Measurements from ENCODE around the gene SLC39A13.
A peak's percentile ranks its signal among the peaks of the same experiment; 100 is the strongest.

Gene SLC39A13

DNA sequence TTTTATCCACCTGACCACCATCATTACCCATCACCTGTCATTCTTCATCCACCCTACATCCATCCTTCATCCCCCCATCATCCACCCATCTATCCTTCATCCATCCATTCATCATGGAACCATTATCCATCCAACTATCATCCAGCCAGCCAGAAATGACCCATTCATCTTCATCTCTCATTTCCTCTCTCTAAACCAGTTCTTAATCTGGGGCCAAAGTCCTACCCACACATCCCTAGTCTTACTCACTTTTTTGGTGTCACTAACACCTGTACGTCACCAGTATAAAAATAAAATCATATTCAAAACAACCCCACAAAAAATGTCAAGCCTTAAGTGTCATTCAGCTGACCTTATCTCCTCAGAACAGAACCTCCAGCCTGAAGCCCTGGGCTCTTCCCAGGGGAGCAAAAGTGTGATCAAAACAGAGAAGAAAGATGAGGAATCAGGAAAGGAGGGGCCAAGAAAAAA lies 42.3 kb upstream of the SLC39A13 start:
- no peak overlapping the region for H3K4me3 ChIP-seq (replicated peaks; ENCODE audit: low read depth, low read length)
- TF ChIP-seq, protein P1, sequence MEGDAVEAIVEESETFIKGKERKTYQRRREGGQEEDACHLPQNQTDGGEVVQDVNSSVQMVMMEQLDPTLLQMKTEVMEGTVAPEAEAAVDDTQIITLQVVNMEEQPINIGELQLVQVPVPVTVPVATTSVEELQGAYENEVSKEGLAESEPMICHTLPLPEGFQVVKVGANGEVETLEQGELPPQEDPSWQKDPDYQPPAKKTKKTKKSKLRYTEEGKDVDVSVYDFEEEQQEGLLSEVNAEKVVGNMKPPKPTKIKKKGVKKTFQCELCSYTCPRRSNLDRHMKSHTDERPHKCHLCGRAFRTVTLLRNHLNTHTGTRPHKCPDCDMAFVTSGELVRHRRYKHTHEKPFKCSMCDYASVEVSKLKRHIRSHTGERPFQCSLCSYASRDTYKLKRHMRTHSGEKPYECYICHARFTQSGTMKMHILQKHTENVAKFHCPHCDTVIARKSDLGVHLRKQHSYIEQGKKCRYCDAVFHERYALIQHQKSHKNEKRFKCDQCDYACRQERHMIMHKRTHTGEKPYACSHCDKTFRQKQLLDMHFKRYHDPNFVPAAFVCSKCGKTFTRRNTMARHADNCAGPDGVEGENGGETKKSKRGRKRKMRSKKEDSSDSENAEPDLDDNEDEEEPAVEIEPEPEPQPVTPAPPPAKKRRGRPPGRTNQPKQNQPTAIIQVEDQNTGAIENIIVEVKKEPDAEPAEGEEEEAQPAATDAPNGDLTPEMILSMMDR (IDR thresholded peaks at IDR 0.05; ENCODE audit: low read depth, low read length, missing control alignments): no peak
- no peak for DNase-seq (ENCODE audit: extremely low read depth, low read depth)

DNA sequence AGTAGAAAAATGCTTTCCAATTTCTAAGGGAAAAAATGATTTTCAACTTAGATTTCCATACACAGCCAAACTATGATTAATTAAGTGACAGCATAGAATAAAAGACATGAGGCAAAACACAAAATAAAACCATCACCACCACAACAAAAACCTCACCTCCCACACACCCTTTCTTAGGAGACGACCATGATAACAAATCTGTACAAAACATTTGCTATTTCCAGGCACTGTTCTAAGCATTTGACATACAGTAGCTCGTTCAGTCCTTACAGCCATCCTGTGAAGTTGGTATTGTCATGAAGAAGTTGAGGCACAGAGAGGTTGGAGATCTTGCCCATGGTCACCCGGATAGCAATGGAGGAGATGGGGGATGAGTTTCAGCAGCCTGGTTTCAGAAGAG lies 38.7 kb upstream of the SLC39A13 start:
- H3K4me3 ChIP-seq (replicated peaks; ENCODE audit: low read depth, low read length): no peak overlapping the region
- TF ChIP-seq, protein P1 (IDR thresholded peaks at IDR 0.05; ENCODE audit: low read depth, low read length, missing control alignments): no peak
- DNase-seq (ENCODE audit: extremely low read depth, low read depth): no peak

DNA sequence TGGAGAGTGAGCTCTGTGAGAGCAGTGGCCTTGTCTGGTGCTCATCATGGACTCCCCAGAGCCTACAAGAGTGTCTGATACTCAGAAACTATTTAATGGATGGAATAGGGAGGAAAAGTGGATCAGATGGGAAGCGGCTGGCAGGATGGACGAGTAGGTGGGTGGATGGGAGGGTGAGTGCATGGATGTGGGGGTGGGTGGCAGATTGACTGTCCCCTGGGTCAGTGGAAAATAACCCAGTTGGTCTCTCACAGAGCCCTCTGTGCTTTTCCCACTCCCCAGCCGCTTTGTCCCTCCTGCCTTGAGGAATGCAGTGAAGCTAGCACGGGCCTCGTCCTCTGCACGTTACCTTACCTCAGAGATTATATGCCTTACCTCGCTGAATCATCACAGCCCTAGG lies 36.0 kb upstream of the SLC39A13 start:
- DNase-seq (ENCODE audit: extremely low read depth, low read depth): no peak
- no peak overlapping the region for H3K4me3 ChIP-seq (replicated peaks; ENCODE audit: low read depth, low read length)
- TF ChIP-seq, protein P1 (IDR thresholded peaks at IDR 0.05; ENCODE audit: low read depth, low read length, missing control alignments): no peak

DNA sequence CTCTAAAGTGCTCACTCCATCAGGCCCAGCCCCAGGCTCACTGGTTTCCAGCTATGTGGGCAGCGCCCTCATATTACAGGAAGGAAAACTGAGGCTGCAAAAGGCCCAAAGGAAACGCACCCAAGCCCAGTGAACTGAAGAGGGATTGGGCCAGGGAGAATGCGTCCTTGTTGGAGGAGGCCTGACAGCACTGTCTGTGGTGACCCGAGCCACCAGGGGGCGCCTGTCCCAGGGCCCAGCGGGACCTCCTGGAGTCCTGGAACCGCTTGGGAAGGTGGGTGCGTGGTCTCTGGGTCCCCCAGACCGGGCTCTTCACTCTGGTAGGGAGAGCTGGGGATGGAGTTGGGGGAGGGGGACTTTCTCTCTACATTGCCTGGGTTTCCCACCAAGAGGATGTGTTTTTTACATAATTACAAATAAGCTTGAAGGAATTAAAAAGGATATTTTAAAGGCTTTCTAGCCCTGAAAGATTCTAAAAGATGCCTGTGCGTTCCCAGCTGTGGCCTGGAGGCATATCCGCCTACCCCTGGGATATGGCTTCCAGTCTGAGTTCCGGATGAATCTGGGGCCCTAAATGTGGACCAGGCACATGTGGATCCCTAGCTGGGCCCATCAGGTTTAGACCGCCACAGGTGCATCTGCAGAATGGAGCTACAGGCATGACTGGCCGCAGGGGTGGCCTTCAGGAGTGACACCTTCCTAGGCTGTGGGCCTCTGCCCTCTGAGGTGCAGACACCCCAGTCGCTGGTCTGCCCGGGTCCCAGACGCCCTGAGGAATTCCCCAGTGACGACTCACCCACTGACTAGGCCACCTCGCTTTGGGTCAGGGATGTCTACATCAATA lies 34.3 kb upstream of the SLC39A13 start:
- peak; percentile 20 for DNase-seq (ENCODE audit: extremely low read depth, low read depth)
- TF ChIP-seq, protein P1 (IDR thresholded peaks at IDR 0.05; ENCODE audit: low read depth, low read length, missing control alignments): peak; percentile 97
- no peak overlapping the region for H3K4me3 ChIP-seq (replicated peaks; ENCODE audit: low read depth, low read length)

DNA sequence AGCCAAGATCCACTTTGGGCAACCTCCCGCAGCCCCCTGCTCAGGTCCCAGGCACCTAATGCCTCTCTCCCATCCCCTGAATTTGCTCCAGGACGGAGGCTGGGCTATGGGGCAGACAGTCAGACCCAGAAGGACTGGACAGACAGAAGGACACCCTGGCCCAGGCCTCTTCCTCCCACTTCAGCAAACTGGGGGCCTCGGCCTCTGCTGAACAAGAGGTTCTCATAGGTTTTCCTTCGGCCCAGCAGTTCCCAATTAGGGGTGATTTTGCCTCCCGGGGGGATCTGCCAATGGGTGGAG lies 33.7 kb upstream of the SLC39A13 start:
- TF ChIP-seq, protein P1 (IDR thresholded peaks at IDR 0.05; ENCODE audit: low read depth, low read length, missing control alignments): no peak
- no peak overlapping the region for H3K4me3 ChIP-seq (replicated peaks; ENCODE audit: low read depth, low read length)
- no peak for DNase-seq (ENCODE audit: extremely low read depth, low read depth)

DNA sequence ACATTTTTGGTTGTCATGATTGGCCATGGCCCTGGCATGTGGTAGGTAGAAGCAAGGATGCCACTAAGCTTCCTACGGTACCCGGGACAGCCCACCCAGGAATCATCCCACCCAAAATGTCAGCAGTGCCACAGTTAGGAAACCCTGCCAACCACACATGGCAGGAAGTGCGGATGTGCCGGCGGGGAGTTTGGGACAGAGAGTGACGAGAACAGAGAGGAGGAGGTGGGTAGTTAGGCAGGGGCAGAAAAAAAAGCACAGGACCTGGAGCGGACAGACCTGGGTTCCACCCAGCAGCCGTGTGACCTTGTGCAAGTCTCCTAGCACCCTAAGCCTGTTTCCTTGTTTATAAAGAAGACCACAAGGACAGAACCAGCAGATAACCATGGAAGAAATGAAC lies 33.4 kb upstream of the SLC39A13 start:
- H3K4me3 ChIP-seq (replicated peaks; ENCODE audit: low read depth, low read length): no peak overlapping the region
- TF ChIP-seq, protein P1 (IDR thresholded peaks at IDR 0.05; ENCODE audit: low read depth, low read length, missing control alignments): no peak

More for the DNA sequence above, 33.4 kb upstream of the SLC39A13 start:
- no peak for DNase-seq (ENCODE audit: extremely low read depth, low read depth)

All from HFF-Myc (cell line).